ENCODE data around the gene SPATA9.
"Not testable (repeated sequence)": the region's sequence is repeated elsewhere in the genome, so short reads cannot be mapped to it uniquely, and the experiment has no call there.

SPATA9 gene

DNA sequence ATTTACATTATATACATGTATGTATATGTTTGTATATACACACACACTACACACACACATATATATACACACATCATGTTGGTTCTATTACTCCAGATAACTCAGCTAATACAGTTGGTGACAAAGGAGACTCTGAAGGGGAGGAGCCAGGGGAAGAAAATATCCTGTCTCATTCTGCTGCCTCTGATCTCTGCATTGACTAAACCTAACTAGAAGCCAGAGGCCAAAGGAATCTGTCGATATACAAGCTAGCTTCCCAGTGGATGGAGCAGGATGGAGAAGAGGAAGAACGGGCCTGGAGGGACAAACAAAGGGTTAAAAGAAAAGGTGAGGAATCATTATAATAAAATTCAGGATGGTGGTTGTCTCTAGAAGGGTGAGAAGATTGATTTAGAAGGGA lies 34.6 kb upstream of the SPATA9 start:
- DNase-seq (ENCODE audit: low read depth in 3 of 3) = no peak

GRCh38 chr5:95715799-95716461 lies 33.1 kb upstream of the SPATA9 start:
- no peak for DNase-seq (ENCODE audit: low read depth in 3 of 3)

- DNase-seq (ENCODE audit: low read depth in 3 of 3) = no peak
Observed at GRCh38 chr5:95713960-95714710, 31.3 kb upstream of the SPATA9 start.

- not testable (repeated sequence) for DNase-seq (ENCODE audit: low read depth in 3 of 3)
Observed at GRCh38 chr5:95713246-95713645, 30.5 kb upstream of the SPATA9 start.

DNA sequence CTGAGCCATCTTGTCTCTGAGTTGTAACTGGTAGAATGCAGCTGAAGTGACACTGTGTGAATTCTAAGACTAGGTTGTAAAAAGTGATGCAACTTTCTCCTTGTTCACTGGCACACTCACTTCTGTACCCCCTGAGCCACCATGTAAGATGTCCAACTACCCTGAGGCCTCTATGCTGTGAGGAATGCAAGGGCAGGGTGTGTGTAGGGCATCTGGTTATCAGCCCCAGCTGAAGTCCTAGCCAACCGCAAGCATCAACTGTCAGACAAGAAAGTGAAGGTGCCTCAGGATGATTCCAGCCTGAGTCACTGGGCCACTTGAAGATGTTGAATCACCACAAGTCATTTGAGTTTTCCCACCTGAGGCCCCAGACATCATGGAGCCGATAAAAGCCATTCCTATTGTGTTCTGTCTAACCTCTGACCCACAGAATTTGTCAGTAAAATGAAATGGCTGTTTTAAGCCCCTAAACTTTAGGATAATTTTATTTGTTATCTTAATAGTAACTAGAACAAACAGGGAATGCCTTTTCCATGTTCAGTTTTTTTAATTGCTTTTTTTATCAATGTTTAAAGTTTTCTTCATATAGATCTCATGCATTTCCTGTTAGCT lies 29.7 kb upstream of the SPATA9 start:
- no peak for DNase-seq (ENCODE audit: low read depth in 3 of 3)

DNA sequence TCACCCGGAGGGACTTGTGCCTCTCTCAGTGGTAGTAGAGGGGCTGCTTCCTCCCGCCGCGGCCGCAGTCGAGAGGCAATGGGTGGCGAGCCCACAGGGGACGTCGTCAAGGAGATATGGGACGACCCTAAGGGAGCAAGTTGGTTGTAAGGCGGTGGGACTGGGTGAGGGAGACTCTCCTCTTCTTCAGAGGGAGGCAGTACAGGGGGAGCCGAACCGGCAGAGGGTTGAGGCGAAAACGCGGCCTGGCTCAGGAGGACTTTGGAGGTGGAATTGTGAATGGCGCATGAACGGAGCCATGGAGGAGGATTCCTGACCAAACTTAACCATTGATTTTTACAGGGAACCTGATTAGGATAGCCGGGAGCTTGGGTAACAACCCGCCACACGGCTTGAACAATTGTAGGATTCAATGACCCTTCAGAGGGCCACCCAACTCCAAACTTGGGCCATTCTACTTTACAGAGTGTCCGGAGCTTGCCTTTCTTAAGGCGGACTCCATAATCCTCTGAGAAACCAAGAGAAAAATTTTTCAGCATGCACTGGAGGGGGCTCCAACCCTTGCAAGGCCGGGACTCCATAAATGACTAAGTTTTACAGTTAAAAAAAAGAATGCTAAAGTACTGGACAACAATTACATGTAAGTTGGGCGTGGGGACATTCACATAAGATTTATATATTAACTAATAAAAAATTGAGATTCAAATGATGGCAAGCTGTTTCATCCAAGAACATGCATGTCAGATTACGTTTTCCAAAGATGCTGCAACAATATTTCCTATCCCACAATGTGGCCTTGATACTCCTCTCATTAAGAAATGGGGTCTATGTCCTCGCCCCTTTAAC lies 28.9 kb upstream of the SPATA9 start:
- no peak for DNase-seq (ENCODE audit: low read depth in 3 of 3)

DNA sequence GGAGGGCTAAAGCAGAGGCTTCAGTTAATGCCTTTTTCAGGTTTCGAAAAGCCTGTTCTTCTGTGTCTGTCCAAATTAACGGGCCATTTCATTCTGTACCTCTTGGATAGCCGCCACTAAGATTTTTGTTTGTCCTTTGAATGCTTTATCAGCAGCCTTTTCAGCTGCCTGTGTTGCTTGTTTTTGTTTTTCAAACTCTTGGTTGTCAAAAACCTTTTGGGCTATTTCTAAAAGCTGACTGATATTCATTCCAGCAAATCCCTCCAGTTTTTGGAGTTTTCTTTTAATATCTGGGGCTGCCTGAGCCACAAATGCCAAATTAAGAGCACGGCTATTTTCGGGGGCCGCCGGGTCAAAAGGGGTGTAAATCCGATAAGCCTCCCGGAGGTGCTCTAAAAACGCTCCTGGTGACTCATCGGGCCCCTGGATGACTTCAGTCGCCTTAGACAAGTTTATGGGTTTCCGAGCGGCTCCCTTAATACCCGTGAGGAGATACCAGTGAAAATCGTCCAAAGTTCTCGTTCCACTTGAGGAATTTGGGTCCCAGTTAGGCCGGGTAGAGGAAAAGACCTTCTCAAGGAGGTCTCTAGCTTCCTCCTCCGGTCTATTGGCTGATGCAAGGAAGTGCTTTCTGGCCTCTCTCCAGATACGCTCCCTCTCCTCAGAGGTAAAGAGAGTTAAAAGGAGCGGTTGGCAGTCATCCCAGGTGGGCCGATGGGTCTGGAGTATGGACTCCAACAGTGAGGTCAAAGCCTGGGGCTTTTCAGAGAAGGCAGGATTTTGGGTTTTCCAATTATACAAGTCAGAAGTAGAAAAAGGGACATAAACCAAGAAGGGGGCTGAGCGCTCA lies 28.1 kb upstream of the SPATA9 start:
- not testable (repeated sequence) for DNase-seq (ENCODE audit: low read depth in 3 of 3)

GRCh38 chr5:95709967-95710650 lies 27.3 kb upstream of the SPATA9 start:
- no peak for DNase-seq (ENCODE audit: low read depth in 3 of 3)

GRCh38 chr5:95708876-95709275 lies 26.1 kb upstream of the SPATA9 start:
- no peak for DNase-seq (ENCODE audit: low read depth in 3 of 3)

DNA sequence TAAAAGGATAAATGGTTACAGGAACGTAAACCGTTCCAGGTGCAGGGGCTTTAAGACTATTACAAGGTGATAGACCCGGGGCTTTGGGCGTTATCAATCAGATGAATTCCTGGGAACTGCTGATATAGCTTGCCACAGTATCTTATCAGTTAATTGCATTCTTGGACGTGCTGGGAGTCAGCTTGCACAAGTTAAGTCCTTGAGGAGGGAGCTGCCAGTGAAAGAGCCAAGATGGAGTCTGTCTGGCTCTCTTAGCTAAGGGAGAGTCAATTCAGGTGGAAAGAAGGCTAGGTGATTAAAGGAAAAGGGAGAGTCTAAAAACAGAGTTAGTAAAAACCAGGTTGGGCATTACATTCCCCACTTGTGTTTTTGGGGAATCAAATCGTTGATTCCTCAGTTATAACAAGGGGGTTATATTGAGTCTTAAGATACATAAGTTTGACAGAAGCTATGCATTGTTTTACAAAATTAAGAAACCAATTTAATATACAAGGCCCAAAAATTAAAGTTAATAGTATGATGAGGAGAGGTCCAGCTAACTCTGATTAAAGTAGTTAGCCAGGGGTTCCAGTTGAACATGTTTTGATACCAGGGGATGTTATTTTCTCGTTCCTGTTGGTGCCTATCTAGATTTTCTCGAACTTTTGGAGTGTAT lies 24.9 kb upstream of the SPATA9 start:
- not testable (repeated sequence) for DNase-seq (ENCODE audit: low read depth in 3 of 3)

GRCh38 chr5:95707055-95707454 lies 24.3 kb upstream of the SPATA9 start:
- no peak for DNase-seq (ENCODE audit: low read depth in 3 of 3)

DNA sequence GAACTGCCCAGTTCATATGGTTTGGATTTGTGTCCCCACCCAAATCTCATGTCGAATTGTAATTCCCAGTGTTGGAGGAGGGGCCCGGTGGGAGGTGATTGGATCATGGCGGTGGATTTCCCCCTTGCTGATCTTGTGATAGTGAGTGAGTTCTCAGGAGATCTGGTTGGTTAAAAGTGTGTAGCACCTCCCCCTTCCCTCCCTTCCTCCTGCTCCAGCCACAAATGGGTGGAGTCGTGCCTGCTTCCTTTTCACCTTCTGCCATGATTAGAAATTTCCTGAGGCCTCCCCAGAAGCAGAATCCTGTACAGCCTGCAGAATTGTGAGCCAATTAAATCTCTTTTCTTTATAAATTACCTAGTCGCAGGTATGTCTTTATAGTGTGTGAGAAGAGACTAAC lies 23.4 kb upstream of the SPATA9 start:
- not testable (repeated sequence) for DNase-seq (ENCODE audit: low read depth in 3 of 3)

GRCh38 chr5:95704150-95704549 lies 21.4 kb upstream of the SPATA9 start:
- no peak for DNase-seq (ENCODE audit: low read depth in 3 of 3)

DNA sequence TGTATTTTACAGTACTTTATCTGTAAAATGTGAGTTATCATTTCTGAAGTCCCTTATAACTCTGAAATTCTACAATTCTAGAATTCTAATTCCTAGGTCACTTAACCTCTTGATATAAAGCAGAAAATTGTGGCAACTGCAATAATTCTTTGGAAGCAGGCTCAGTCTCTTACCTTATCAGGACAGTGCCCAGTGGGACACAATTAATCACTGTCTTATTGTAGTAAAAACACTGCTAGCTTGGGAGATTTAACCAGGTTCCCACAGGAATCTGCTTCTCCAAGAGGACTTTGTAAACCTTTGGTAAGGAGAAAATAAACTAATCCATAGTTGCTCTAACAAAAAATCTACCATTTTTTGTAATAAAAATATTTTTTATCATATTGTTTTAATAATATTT lies 18.3 kb upstream of the SPATA9 start:
- DNase-seq (ENCODE audit: low read depth in 3 of 3) = no peak

GRCh38 chr5:95699337-95699736 lies 16.5 kb upstream of the SPATA9 start:
- DNase-seq (ENCODE audit: low read depth in 3 of 3) = no peak

DNA sequence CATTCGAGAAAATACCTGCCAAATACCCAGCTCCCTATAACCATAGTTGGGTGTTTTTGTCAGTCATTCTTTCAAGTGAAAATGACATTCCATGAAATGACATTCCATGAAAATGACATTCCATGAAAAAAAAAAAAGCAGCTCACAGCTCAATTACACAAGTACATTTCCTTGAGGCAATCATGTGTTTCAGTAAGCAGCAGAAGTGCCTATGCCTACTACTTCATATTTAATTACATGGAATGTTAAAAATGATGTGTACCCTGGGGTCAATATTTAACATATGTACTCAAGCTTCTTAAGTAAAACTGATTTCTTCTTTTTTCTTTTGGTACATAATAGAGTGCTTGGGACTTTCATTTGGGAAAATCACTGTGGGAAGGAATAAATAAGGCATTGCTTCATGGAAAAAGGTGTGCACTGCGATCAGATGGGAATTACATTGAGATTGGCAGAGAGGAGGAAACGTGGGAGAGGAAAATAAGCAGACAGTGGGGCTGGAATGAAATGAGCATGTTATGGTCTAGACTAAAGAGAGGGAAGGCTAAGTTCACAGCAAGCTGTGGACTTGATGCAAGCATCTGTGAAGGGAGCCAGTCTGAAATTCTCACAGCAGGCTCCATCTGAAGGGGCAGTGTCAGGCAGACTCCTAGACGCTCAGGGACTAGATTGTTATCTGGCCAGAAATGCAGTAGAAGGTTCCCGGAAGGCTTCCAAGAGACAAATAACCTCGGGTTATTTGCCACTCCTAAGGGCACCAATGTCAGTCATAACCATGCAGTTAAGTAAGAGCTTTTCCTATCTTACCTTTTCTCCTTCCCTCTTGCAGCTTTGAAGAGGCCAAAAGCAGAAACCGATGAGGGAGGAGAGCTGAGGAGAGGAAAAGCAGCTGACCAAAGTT lies 15.2 kb upstream of the SPATA9 start:
- no peak for DNase-seq (ENCODE audit: low read depth in 3 of 3)

GRCh38 chr5:95690333-95690732 lies 7.5 kb upstream of the SPATA9 start:
- no peak for DNase-seq (ENCODE audit: low read depth in 3 of 3)

DNA sequence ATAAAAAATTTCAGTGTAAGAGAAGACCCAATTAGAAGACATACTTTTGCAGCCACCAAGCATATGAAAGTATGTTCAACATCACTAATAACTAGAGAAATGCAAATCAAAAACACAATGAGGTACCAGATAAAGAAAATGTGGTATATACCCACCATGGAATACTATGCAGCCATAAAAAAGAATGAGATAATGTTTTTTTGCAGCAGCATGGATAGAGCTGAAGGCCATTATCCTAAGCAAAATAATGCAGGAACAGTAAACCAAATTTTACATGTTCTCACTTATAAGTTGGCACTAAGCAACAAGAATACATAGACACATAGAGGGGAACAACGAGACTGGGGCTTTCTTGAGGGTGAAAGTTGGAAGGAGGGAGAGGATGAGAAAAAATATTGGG lies 6.9 kb upstream of the SPATA9 start:
- DNase-seq (ENCODE audit: low read depth in 3 of 3) = no peak

GRCh38 chr5:95686651-95687050 lies 3.9 kb upstream of the SPATA9 start:
- no peak for DNase-seq (ENCODE audit: low read depth in 3 of 3)
